SK-N-SH treated with all-trans-retinoic acid at 6 μM for 48 hours (cell line): ENCODE data around the gene SEPTIN1.
"Not testable (repeated sequence)": the region's sequence is repeated elsewhere in the genome, so short reads cannot be mapped to it uniquely, and the experiment has no call there.

ENCODE experiments used
- ATAC-seq: fragments of 200-7000 bp; cut with Tn5 transposase; 3 replicates; pipeline ENCODE4 v1.9.1; 2020; ENCODE audit warnings: mild to moderate bottlenecking, moderate library complexity
- ARNTL ChIP-seq: fragments of 450-650 bp; formaldehyde crosslinking; IDR thresholded peaks from 2 replicates; pipeline ENCODE4 v1.5.0; 2020; ENCODE audit warnings: low read depth, mild to moderate bottlenecking, moderate library complexity, borderline replicate concordance
- CSDC2 ChIP-seq: fragments of 250-450 bp; sonication (Bioruptor Pico); IDR thresholded peaks from 2 replicates; pipeline ENCODE4 v1.5.0; 2020; ENCODE audit warnings: mild to moderate bottlenecking, moderate library complexity
- ESRRG ChIP-seq: fragments of 250-450 bp; sonication (Bioruptor Pico); IDR thresholded peaks from 2 replicates; pipeline ENCODE4 v1.6.1; 2021; ENCODE audit warnings: mild to moderate bottlenecking
- GLIS3 ChIP-seq: fragments of 250-450 bp; sonication (Bioruptor Pico); IDR thresholded peaks from 2 replicates; pipeline ENCODE4 v1.5.0; 2020; ENCODE audit warnings: mild to moderate bottlenecking, moderate library complexity
- ISL1 ChIP-seq: fragments of 250-450 bp; sonication (Bioruptor Pico); IDR thresholded peaks from 2 replicates; pipeline ENCODE4 v2.1.2; 2022; ENCODE audit warnings: mild to moderate bottlenecking, moderate library complexity
- PATZ1 ChIP-seq: fragments of 250-450 bp; sonication (Bioruptor Pico); IDR thresholded peaks from 2 replicates; pipeline ENCODE4 v1.8.0; 2020; ENCODE audit warnings: mild to moderate bottlenecking, moderate library complexity, borderline replicate concordance
- RARB ChIP-seq: fragments of 250-450 bp; sonication (Bioruptor Pico); IDR thresholded peaks from 2 replicates; pipeline ENCODE4 v1.8.0; 2021; ENCODE audit warnings: mild to moderate bottlenecking, moderate library complexity
- SNAI2 ChIP-seq: fragments of 250-450 bp; sonication (Bioruptor Pico); IDR thresholded peaks from 2 replicates; pipeline ENCODE4 v1.5.0; 2020; ENCODE audit warnings: mild to moderate bottlenecking, moderate library complexity
- TCF4 ChIP-seq: fragments of 250-450 bp; sonication (Bioruptor Pico); IDR thresholded peaks from 2 replicates; pipeline ENCODE4 v1.8.0; 2021; ENCODE audit warnings: mild to moderate bottlenecking, moderate library complexity, borderline replicate concordance
- TOX ChIP-seq: fragments of 250-450 bp; sonication (Bioruptor Pico); IDR thresholded peaks from 2 replicates; pipeline ENCODE4 v1.8.0; 2021; ENCODE audit warnings: mild to moderate bottlenecking, moderate library complexity, borderline replicate concordance
- TSHZ2 ChIP-seq: fragments of 250-450 bp; sonication (Bioruptor Pico); IDR thresholded peaks from 2 replicates; pipeline ENCODE4 v1.5.0; 2020; ENCODE audit warnings: mild to moderate bottlenecking, moderate library complexity
- ZFP3 ChIP-seq: fragments of 250-450 bp; sonication (Bioruptor Pico); IDR thresholded peaks from 2 replicates; pipeline ENCODE4 v1.5.0; 2020; ENCODE audit warnings: mild to moderate bottlenecking, moderate library complexity
- ZNF565 ChIP-seq: fragments of 450-650 bp; formaldehyde crosslinking; conservative IDR thresholded peaks from 2 replicates; pipeline ENCODE4 v1.5.0; 2020; ENCODE audit warnings: low read depth, mild to moderate bottlenecking, moderate library complexity
- ZNF70 ChIP-seq: fragments of 450-650 bp; formaldehyde crosslinking; IDR thresholded peaks from 2 replicates; pipeline ENCODE4 v1.5.0; 2020; ENCODE audit warnings: mild to moderate bottlenecking, moderate library complexity
- ZNF8 ChIP-seq: fragments of 450-650 bp; formaldehyde crosslinking; IDR thresholded peaks from 2 replicates; pipeline ENCODE4 v1.5.0; 2020; ENCODE audit warnings: mild to moderate bottlenecking, moderate library complexity
- TF ChIP-seq, protein P1 (sequence below): fragments of 250-450 bp; sonication (Bioruptor Pico); IDR thresholded peaks from 2 replicates; pipeline ENCODE4 v1.8.0; 2021; ENCODE audit warnings: low read depth, mild to moderate bottlenecking, moderate library complexity, borderline replicate concordance

The SEPTIN1 gene

DNA sequence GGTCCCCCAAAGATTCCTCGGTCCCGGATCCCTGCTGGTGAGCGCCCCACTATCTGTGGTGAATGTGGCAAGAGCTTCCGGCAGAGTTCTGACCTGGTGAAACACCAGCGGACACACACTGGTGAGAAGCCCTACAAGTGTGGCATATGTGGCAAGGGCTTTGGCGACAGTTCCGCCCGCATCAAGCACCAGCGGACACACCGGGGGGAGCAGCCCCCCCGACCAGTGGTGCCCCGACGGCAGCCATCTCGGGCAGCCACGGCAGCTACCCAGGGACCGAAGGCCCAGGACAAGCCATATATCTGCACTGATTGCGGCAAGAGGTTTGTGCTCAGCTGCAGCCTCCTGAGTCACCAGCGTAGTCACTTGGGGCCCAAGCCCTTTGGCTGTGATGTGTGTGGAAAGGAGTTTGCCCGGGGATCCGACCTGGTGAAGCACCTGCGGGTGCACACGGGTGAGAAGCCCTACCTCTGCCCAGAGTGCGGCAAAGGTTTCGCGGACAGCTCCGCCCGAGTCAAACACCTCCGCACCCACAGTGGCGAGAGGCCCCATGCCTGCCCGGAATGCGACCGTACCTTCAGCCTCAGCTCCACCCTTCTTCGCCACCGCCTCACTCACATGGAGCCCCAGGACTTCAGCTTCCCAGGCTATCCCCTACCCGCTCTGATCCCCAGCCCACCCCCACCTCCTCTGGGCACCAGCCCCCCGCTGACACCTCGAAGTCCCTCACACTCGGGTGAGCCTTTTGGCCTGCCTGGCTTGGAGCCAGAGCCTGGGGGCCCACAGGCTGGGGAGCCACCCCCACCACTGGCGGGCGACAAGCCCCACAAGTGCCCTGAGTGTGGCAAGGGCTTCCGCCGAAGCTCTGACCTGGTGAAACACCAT lies 15.7 kb upstream of the SEPTIN1 start (continued):
- TF ChIP-seq, protein P1, sequence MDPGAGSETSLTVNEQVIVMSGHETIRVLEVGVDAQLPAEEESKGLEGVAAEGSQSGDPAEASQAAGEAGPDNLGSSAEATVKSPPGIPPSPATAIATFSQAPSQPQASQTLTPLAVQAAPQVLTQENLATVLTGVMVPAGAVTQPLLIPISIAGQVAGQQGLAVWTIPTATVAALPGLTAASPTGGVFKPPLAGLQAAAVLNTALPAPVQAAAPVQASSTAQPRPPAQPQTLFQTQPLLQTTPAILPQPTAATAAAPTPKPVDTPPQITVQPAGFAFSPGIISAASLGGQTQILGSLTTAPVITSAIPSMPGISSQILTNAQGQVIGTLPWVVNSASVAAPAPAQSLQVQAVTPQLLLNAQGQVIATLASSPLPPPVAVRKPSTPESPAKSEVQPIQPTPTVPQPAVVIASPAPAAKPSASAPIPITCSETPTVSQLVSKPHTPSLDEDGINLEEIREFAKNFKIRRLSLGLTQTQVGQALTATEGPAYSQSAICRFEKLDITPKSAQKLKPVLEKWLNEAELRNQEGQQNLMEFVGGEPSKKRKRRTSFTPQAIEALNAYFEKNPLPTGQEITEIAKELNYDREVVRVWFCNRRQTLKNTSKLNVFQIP (CRISPR knock-in tag), result no peak
- TF ChIP-seq ZNF8, result no peak
- TF ChIP-seq SNAI2, result no peak
- no peak for TF ChIP-seq ZFP3 (CRISPR knock-in tag)
- no peak for TF ChIP-seq ZNF70 (CRISPR knock-in tag)
- TF ChIP-seq TCF4 (CRISPR knock-in tag), result no peak
- no peak for TF ChIP-seq ISL1 (CRISPR knock-in tag)
- no peak for TF ChIP-seq PATZ1 (CRISPR knock-in tag)
- no peak for TF ChIP-seq GLIS3 (CRISPR knock-in tag)
- TF ChIP-seq ARNTL, result no peak

DNA sequence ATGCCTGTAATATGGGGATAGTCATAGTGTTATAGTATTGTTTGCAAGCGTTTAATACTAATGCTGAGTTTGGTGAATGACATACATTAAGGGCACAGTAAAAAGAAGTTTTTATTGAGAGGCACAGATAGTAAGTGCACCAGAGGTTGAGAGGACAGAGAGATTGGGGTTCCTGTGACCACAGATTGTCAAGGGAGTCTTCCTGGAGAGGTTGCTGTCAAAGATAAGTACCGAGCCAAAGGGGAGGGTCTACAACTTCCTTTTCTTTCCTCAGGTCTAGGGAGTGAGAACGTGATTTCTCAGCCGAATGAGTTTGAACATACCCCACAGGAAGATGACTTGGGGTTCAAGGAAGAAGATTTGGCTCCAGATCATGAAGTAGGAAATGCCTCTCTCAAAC lies 14.7 kb upstream of the SEPTIN1 start:
- TF ChIP-seq ZNF8, result no peak
- no peak for TF ChIP-seq RARB (CRISPR knock-in tag)
- TF ChIP-seq SNAI2, result no peak
- no peak for TF ChIP-seq CSDC2 (CRISPR knock-in tag)
- TF ChIP-seq ZNF70 (CRISPR knock-in tag), result no peak

GRCh38 chr16:30396627-30397026 lies 14.3 kb upstream of the SEPTIN1 start:
- not testable (repeated sequence) for ATAC-seq

More for the DNA sequence above, 14.7 kb upstream of the SEPTIN1 start:
- no peak for ATAC-seq

- TF ChIP-seq CSDC2 (CRISPR knock-in tag), result no peak
- TF ChIP-seq SNAI2, result no peak
- no peak for TF ChIP-seq ZNF565
- TF ChIP-seq TOX (CRISPR knock-in tag), result no peak
- TF ChIP-seq ESRRG (CRISPR knock-in tag), result no peak
- no peak for TF ChIP-seq ISL1 (CRISPR knock-in tag)
- ATAC-seq, result no peak
Observed at GRCh38 chr16:30395992-30396585, 13.7 kb upstream of the SEPTIN1 start.

- peak; percentile 92 for ATAC-seq
- TF ChIP-seq TSHZ2 (CRISPR knock-in tag) (0 out of 2 replicates have a peak, but pooled peaks have one; percentile 35), ZNF565 (no peak), SNAI2 (0 out of 2 replicates have a peak, but pooled peaks have one; percentile 57), RARB (CRISPR knock-in tag) (no peak), GLIS3 (CRISPR knock-in tag) (0 out of 2 replicates have a peak, but pooled peaks have one; percentile 57), ZFP3 (CRISPR knock-in tag) (peak; percentile 64; the same call in 1 of the 2 replicates)
- TF ChIP-seq, protein P1 (CRISPR knock-in tag), result 0 out of 2 replicates have a peak, but pooled peaks have one; percentile 64
- TF ChIP-seq, all 23 proteins: peak for 5
Observed at GRCh38 chr16:30395155-30395991, 13.0 kb upstream of the SEPTIN1 start, which contains the start of gene ZNF48. Gene ZNF48 (plus strand): TSS chr16:30395420. CDS start chr16:30395795, 375 bp downstream.
